HG02840 (cell line): Measurements from ENCODE around the gene DCTN3.

Experiments used
- ATAC-seq: cut with Tn5 transposase; IDR thresholded peaks from one replicate; pipeline ENCODE4 v1.9.1; 2021; ENCODE audit warnings: mild to moderate bottlenecking, moderate library complexity, moderate number of reproducible peaks; ENCODE audit not compliant: unreplicated experiment, low FRiP score

The DCTN3 gene

DNA sequence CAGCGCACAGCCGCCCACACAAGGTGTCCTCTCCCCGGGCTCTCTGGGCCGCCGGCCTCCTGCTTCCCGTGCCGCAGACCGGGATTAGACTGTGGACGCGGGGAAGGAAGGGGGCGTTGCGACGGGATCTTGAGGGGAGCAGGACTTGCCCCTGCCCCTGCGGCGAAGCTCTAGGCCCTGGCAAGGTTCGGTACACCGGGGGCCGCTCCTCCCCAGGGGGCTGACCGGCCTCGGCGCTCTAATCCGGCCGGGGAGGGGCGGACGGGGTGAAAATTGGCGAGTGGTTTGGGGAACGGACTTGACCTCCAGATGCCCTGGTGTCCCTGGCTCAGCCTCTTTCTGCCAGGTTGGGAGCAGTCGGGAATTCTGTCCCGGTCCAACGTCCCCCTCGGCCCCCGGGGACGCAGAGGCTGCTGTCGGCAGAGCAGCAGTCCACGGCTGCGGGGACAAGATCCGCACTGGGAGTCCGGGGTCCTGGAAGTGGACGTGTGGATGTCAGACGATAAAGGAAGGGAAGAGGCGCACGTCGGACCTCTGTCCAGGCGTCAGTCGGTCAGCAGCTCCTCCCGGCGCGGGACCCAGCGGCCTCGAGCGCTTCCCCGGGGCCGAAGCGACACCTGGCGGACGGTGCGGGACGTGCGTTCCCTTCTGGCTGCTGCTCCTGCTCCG lies 28.9 kb downstream of the DCTN3 start:
- ATAC-seq = no peak

DNA sequence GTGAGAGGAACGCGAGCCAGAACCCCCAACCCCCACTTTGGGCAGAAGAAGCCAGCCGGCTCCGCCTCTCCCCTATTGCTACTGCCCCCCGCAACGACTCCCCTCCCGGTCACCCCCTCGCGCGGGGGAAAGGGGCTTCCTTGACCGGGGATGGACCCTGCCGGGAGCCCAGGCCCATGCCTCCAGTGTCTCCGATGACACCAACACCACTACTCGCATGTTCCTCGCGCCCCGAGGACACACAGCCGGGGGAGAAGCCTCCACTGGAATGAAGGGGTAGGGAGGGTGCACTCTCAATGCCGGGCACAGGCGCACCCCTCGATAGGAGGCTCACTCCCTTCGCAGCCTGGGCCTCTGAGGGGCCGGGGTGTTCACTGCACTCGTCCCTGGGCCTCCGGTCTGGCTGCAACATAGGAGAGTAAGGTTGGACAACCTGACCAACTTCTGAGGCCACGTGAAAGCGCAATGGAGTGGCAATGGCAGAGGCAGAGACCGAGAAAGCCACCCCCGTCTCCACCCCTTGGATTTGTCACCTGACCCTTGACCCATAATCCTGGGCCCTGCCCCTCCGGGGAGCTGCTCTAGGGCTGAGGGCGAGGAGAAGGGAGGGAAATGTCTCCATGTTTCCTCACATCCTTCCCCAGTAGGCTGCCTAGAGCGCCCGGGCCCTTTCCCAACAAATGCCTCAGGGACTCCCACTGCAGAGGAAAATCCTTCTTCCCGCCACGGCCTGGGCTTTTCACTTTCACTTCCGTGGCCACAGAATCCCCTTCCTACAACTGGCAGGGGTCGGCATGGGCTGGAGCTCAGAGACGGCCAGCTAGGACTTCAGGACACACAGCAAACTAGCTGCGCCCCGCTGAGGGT lies 29.7 kb downstream of the DCTN3 start:
- no peak for ATAC-seq

DNA sequence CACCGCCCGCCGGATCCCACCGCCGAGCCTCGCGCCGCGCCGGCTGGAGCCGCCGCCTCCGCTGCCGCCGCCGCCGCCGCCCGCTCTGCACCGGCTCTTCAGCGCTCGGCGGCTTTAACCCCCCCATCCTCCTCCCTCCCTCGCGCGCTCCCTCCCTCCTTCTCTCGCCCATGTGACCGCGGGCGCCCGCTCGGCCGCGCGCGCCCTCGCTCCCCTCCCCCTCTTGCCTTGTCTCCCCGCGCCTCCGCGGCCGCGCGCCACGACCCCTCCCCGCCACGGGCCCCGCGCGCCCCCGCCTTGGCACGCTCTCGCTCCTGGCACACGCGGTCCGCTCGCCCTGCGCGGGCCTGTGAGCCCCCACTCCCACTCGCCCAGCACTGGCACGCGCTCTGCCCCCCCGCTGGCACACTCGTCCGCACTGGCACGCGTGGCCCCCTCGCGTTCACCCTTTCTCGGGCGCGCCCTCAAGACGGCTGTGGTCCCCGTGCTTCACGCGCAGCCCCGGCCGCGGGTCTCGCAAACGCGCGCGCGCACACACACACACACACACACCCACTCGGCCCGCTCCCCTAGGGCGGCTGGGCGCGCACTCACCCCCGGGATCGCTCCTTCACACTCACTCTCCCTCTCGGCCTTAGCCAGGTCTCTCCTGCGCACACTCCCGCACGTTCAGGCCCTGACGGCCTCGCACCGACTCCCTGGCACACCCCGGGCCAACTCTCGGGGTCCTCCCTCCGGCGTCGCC lies 30.5 kb downstream of the DCTN3 start, which contains the start of gene CNTFR:
Gene CNTFR, minus strand, starts transcription at position 89 of the 745 bp plus-strand sequence. CDS start 20,743 bp downstream, outside the sequence.
- ATAC-seq = no peak

DNA sequence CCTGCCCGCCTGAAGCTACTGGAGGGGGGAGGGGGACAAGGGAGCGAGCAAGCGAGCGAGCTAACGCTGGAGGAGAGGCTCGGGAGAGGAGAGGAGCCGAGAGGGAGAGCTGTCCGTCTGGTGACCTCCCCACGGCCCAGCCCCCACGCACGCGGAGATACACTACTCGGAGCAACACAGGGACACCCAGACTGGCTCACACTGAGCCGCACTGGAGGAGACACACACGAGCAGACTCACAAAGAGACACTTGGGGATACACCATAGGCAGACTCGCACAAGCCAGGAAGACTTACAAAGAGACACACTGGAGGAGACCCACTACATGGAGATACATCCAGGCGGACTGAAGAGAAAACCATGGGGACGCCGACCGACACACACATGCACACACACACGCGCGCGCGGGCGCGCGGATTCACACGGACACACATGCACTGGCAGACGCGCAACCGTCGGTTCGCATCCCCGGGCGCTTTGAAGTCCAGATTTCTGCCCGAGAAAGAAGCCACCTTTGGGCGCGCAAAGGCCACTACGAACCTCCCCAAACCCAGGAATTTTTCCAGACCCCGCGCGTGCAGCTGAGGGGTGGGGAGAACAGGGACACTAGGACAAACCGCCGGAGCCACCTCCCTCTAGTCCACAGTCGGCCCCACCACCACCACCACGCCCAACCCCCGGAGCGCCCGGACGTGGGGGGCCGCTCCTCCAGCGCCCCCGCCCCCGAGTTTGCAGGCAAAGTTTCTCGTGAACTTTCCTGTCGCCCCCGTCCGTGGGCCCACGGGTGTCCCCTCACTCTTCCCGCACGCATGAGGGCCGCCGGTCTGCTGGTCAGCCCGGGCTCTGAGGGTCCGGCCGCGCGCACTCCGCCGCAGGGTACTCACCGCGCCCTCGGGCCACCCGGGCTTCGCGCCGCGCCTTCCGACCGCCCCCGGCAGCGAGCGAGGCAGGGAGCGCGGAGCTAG lies 31.3 kb downstream of the DCTN3 start:
- ATAC-seq = no peak

DNA sequence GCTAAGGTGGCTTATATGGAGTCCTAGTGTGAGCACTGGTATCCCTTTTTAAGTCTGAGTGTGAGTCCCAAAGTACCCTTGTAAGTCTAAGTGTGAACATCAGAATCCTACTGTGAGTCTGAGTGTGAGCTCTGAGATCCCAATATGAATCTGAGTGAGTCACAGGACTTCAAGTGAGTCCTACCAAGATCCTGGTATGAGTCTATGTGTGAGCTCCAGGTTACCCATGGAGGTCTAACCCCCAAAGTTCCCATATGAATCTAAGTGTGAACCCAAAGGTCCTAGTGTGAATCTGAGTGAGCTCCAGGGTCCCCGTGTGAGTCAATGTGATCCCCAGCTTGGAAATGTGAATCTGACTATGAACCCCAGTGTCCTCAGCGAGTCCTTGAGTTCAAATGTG lies 33.0 kb downstream of the DCTN3 start:
- ATAC-seq = no peak

DNA sequence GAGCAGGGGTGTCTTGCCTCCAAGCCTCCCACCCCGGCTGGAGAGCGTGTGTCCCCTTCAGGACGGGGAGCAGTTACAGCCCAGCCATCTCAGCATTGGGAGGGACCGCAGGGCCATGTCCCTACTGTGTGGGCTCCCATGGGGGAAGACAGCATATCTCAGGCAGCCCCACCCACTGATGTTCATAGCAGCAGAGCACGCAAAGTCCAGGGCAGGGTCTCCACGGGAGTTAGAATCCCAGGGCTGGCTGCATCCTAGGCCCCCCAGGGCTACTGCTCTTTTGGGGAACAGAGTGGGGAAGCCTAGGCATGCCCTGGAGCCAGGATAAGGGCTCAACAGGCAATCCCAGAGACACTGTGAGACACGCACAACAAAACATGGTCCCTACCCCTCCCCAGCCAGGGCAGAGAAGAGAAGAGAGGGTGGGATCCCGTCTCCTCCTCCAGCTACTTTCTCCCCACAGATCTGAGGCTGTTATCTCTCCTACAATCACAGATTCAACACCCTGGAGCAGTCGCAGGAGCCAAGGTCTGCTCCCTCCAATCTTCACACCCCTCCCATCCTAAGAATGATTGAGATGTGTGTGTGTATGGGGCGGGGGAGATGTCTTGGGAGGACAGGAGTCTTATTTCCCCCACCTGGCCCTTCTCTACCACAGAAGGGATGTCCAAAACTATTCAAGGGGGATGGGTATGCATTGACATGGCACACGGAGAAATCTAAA lies 34.2 kb downstream of the DCTN3 start:
- ATAC-seq = no peak

DNA sequence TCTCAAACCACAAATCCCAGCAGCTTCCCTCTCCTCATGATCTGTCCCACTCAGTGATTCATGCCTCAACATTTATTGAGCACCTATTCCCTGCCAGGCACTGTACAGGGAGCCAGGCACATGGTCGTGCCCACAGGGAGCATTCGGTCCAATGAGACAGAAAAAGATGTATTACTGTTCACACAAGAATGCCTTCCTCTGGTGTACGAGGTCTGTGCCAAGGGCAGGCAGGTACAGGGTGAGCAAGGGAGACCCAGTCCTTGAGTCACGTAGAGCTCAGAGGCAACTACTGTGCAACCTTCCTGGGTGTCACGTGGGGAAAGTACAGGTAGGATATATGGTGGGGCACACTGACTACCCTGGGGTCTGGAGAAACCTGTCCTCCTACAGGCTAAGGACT lies 35.3 kb downstream of the DCTN3 start:
- no peak for ATAC-seq

DNA sequence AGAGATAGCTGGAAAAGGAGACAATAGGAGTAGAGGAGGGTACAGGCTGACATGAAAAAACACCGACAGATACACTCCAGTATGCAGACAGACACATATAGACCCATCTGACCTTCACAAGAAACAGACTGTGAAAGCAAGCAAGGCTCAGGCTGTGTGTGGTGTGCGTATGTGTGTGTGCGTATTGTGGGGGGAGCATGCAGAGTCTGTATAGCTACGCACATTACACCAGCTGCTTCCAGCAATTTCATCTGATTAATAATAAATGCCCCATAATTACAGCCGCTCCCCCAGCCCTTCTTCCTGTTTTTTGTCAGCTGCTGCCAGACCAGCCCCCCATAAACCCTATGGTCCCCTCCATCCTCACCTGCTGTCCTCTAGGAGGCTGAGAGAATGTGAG lies 37.5 kb downstream of the DCTN3 start:
- ATAC-seq = no peak

DNA sequence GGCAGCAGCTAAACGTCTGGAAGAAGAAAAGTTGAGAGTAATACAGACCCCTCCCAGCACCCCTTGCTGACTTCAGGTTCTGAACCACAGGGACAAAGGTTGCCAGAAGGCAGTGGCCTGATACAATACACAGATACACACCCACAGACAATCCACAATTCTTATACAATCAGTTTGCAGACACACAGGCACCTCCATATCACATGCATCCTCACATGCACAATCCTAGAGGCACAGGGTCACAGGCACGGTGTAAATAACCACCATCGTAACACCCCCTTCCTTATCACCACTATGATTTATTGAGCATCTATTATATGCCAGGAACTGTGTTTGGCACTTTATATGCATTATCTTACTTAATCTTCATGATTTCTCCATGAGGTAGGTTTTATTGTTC lies 39.0 kb downstream of the DCTN3 start:
- ATAC-seq = no peak

DNA sequence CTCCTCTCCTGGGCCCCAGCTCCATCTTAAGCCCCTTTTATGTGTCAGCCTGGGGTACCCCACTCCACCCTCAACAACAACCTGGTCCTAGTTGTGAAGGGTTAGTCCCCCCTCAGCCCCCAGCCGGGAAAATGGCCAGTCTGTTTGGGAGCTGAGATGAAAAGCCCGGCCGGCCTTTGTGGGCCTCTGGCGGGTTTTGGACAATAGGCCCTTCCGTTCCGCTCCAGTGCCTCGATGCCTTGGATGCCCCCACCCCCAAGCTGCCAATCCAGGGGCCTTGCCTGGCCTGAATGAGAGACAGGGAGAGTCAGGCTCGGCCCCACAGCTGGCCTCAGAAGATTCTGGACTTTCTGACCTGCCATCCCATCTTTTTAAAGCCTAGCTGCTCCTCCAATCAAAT lies 39.9 kb downstream of the DCTN3 start:
- no peak for ATAC-seq

DNA sequence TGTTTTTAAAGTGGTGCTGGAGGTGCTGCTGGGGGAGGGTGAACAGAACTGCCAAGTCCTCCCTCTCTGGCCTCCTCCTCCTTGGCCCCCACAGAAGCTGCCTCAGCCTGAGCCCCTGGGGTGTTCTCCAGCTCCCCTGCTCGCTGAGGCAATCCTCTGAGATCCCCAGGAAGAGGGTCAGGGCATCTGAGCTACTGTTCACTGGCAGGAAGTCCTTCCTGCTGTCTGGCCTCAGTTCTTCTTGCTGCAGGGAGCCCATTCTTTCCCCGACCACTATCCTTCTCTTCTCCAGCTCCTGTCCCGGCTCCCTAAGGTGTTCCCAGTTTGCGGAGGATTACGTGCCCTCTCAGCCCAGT lies 40.5 kb downstream of the DCTN3 start:
- ATAC-seq = no peak

DNA sequence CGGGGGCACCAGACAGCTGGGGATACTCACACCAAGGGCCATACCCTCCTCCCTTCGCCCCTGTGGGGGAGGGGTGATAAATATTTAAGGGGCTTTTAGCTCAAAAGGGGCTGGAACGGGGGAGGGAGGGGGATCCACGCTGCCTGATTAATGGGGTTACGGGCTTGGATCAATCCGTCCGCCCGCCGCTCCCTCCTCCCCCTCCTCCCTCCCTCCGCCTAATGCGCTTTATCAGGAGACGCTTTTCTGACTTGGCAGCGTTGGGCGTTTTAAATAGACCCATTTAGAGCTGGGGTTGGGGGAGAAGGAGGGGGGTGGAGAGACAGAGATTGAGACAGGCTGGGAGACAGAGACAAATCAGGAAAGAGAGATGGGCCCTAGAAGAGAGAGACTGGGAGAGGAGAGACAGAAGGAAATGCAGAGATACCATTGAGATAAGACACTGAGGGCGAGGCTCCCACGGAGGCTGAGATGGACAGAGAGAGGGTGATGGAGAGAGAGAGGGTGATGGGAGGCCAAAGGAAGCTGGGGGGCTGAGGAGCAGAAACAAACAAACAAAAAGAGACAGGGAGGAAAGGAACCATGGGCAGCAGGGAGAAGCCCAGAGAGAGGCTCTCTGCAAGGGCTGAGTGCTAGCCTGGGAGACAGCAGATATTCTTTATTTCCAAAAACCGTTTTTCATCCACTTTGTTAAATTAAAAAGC lies 41.0 kb downstream of the DCTN3 start:
- no peak for ATAC-seq

DNA sequence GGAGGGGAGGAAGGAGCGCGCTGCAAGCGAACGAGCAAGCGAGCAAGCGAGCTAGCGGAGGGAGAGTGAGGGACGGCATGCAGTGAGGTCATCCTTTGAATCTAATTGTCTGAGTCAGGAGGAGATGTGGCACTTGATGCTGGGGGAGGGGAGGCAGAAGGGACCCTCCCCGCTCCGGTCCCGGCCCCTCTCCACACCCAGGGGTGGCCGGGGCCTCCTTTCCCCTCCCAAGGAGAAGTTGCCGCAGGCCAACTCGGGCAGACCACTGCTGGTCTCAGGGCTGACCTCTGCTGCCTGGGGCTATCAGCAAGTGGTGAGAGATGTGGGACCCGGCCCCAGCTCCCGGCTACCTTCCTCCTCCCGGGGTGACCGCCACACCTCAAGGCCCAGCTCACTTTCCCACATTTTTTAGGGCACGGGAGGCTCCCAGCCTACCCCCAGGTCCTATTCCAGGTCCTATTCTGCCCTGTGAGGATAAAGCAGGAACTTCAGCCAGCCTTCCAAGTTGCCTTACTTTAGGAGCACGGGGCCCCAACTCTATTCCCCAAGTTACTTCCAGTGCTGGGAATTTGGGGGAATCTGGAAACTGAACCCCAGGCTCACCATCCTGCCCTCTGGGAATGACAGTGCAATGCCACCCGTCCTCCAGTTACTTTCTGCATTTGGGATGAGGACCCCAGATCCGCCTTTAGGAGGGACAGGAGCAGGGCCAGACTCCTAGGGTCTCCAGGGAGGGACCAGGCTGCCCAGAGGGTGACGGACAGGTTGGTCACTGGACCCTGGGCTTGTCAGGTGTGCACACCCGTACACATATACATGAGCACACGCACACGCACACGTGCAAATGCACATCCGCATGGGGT lies 41.8 kb downstream of the DCTN3 start:
- no peak for ATAC-seq

DNA sequence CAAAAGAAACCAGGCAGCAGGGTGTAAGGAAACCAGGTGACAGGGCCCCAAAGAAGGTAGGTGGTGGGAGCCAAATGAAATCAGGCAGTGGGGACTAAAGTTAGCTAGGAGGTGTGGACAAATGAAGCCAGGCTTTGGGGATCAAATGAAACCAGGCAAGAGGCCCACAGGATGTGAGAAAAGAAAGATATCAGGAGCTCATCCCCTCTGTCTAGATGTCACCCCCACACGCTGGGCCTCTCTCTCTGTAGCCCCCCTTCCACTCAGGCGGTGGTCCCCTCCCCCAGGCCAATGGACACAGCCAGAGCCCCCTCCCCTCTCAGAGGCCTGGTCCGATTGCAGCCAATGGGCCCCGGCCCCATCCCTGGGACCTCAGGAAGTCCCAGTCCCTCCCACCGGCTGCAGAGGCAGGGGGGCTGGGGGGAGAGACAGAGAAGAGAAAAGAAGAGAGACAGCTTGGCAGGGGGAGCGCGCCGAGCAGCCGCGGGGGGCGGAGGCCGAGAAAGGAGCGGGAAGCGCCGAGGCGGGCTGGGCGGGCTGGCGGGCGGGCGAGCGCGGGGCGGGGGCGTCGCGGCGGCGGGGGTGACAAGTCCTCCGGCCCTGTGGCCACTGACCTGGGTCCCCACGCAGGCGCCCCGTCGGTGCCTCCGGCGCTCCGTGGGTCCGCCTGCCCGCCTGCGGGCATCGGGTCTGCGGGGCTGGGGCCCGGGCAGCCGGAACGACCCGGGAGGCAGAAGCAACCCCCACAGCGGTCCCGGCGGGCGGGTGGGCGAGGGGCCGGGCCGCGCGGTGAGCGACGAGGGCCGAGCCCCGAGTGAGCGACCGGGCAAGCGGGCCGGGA lies 42.7 kb downstream of the DCTN3 start:
- no peak for ATAC-seq

DNA sequence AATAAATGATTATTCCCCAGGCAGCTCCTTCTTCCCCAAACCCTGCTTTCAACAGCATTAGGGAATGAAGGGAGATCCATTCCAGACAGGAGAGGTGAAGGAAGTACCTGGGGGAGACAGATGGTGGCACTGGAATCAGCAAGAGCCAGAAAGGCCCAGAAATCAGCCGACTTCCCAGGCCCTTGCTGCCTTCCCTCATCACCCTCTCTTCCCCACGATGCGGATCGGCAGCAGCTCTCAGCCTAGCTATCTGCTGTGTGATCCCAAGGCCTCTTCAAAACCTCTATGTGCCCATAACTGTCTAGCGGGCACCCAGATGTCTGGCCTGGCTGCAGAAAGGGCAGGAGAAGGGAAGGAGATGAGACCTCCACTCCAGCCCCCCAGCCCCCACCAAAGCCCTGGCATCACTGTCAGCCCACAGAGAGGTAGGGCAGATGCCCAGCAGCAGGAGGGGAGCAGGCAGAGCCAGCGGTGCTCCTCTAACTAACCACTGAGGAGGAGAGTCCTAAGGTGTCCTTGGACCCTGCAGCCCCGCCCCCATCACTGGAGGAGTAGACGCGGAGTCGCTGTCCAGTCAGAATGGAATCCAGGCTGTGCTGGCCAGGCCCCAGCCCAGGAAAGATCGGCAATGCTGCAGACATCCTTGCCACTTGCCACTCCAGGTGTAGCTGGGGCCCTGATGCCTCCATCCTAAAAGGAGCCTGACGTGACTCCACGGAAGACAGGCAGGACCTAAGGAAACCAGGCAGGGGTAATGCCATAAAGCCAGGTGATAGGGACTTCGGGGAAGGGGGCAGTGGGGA lies 43.5 kb downstream of the DCTN3 start:
- no peak for ATAC-seq

DNA sequence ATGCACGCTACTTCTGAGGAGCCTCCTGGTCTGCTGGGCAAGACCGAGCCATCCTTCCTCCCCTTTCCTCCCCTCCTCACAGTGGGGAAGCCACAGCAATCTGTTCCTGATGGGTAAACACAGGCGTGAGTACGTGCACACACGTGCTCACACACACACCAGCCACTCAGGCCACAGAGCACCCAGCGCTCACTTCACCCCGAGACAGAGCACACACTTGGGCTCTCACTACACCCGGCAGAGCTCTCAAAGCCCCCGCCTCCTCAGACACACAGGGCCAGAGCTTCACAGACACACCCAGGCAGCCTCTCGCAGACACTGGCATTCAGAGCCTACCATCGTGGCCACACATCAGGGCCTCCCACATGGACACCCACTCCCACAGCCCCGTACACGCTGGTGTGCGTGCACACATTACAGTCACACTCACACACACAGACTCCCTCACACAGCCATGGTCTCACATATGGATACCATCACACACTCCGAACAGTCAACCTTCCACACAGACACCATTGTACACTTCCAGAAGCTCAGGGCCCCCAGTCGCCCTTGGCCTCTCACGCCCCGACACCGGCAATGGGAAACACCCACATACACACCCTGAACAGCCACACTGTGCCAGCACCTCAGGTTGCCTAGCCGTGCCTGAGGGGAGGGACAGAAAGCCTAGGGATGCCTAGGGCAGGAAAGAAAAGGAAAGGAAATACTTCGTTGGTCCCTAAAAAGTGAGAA lies 44.3 kb downstream of the DCTN3 start:
- no peak for ATAC-seq
